ENCODE measurements around the gene KCNJ6.

Gene KCNJ6, protein sequence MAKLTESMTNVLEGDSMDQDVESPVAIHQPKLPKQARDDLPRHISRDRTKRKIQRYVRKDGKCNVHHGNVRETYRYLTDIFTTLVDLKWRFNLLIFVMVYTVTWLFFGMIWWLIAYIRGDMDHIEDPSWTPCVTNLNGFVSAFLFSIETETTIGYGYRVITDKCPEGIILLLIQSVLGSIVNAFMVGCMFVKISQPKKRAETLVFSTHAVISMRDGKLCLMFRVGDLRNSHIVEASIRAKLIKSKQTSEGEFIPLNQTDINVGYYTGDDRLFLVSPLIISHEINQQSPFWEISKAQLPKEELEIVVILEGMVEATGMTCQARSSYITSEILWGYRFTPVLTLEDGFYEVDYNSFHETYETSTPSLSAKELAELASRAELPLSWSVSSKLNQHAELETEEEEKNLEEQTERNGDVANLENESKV

DNA sequence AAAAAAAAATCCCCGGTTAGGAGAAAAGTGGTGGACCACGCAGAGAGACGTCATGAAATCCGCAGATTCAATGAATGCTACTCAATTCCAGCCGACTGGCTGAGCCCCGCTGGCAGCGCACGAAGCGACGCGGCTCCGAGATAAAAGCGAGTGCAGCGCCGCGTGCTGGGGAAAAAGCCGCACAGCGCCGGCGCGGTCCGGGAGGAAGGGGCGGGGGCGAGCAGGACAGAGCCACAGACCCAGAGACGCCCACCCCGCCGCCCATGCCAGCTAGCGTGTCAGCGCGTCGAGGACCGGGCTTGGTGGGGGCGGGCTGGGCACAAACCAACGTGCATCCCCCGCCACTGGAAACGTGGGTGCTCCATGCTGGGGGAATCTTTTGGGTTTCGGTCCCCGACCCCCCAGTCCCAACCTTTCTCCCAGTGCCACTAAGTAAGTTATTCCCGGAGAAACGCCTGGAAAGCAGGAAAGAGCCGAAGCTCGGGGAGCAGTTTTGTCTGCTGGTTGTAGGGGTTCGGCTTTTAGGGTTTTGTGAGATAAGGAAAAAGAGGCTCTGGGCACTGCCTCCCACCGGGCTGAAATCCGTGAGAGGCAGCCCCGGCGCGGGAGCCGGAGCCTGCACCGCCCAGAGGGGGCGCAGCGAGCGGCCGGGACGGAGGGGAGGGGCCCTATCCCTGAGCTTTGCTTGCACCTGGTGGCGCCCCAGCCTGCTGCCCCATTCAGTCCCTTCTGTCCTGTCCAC, at the start of gene KCNJ6:
TSS of gene KCNJ6 (minus strand) at position 148 of the 742 bp plus-strand sequence. CDS start 75,775 bp downstream, outside the sequence.
- Histone ChIP-seq H3K79me2 (ENCODE audit: low read length) (no peaks in the 10 kb centered on the region), H4K20me1 (ENCODE audit: insufficient read depth, low read length) (no peaks in the 10 kb centered on the region), H3K27ac (ENCODE audit: low read length) (no peak within 1 kb of the TSS), H3K9ac (ENCODE audit: low read length) (no peak within 1 kb of the TSS), H3K36me3 (replicated peaks; ENCODE audit: low read depth, low read length) (no peaks in the 10 kb centered on the region), H3K4me2 (ENCODE audit: low read length) (no peak within 1 kb of the TSS), H3K4me1 (ENCODE audit: low read length) (no peaks in the 10 kb centered on the region), H2AFZ (ENCODE audit: low read depth, low read length) (no peak within 1 kb of the TSS), H3K27me3 (ENCODE audit: low read depth, low read length) (no peaks in the 10 kb centered on the region), H3K4me3 (ENCODE audit: low read length) (no peak within 1 kb of the TSS), H3K9me3 (ENCODE audit: insufficient read depth, low read length) (no peaks in the 10 kb centered on the region)
- TF ChIP-seq, protein P1, sequence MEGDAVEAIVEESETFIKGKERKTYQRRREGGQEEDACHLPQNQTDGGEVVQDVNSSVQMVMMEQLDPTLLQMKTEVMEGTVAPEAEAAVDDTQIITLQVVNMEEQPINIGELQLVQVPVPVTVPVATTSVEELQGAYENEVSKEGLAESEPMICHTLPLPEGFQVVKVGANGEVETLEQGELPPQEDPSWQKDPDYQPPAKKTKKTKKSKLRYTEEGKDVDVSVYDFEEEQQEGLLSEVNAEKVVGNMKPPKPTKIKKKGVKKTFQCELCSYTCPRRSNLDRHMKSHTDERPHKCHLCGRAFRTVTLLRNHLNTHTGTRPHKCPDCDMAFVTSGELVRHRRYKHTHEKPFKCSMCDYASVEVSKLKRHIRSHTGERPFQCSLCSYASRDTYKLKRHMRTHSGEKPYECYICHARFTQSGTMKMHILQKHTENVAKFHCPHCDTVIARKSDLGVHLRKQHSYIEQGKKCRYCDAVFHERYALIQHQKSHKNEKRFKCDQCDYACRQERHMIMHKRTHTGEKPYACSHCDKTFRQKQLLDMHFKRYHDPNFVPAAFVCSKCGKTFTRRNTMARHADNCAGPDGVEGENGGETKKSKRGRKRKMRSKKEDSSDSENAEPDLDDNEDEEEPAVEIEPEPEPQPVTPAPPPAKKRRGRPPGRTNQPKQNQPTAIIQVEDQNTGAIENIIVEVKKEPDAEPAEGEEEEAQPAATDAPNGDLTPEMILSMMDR (IDR thresholded peaks at IDR 0.05; ENCODE audit: low read depth, low read length), result no peak
- no peak for TF ChIP-seq EZH2phosphoT487 (IDR thresholded peaks at IDR 0.05; ENCODE audit: low read depth)

DNA sequence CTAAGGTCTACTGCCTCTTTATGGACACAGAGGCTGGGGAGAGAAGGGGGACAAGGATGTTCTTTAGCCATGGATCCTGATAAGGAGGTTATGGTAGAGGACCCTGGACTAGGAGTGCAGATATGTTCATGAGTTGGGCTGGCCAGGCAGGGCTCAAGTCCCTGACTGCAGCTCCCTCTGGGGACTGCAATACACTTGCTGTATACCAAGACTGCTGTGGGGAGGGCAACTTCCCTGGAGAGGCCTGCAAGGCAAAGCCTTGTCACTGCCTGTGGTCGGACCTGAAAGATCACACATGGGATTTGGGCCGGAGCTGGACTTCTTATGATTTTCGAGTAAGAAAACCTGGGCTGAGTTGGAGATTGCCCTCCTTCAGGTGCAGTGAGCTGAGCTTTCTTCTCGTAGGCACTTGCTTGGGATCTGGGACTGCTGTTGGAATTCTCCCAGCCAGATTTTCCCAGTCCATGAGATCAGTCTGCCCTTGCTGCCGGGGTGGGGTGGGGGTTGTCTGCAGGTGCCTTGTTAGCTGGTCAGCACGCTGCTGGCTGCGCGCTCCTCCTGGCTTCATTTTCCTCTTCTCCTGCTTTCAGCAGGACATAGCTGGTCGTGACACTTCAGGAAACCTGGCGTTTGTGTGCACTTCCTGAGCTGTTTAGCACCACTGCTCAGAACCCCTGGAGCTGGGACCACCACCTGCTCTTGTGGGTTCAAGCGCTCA, 49.0 kb upstream of the KCNJ6 start:
- H3K9me3 ChIP-seq (ENCODE audit: insufficient read depth, low read length), result no peaks in the 10 kb centered on the region
- no peaks in the 10 kb centered on the region for H4K20me1 ChIP-seq (ENCODE audit: insufficient read depth, low read length)
- no peak overlapping the region for H3K4me3 ChIP-seq (ENCODE audit: low read length)
- no peaks in the 10 kb centered on the region for H3K36me3 ChIP-seq (replicated peaks; ENCODE audit: low read depth, low read length)
- H3K79me2 ChIP-seq (ENCODE audit: low read length), result no peaks in the 10 kb centered on the region
- no peaks in the 10 kb centered on the region for H3K4me1 ChIP-seq (ENCODE audit: low read length)
- H3K27ac ChIP-seq (ENCODE audit: low read length), result no peak overlapping the region
- H3K9ac ChIP-seq (ENCODE audit: low read length), result no peak overlapping the region
- H2AFZ ChIP-seq (ENCODE audit: low read depth, low read length), result no peak overlapping the region
- no peak for TF ChIP-seq EZH2phosphoT487 (IDR thresholded peaks at IDR 0.05; ENCODE audit: low read depth)
- TF ChIP-seq, protein P1 (IDR thresholded peaks at IDR 0.05; ENCODE audit: low read depth, low read length), result no peak
- H3K27me3 ChIP-seq (ENCODE audit: low read depth, low read length), result no peaks in the 10 kb centered on the region
- no peak overlapping the region for H3K4me2 ChIP-seq (ENCODE audit: low read length)

DNA sequence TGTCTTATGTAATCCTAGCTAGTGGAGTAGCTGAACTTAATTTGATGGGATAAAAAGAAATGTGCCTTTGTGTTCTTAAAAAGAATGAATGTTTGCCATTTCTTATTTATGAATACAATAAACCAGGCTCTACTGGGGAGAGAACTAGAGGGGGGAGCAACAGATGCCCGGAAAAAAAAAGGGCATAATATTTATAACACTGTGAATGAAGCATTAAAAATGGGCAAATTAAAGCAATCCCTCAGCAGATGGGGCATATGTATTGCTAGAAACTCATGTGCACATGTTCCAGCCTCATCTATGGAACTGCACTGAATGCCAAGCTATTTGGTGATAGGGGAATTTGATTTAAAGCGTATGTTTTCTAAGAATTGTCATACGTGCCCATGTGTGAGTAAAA, 42.3 kb upstream of the KCNJ6 start:
- no peaks in the 10 kb centered on the region for H3K27me3 ChIP-seq (ENCODE audit: low read depth, low read length)
- TF ChIP-seq, protein P1 (IDR thresholded peaks at IDR 0.05; ENCODE audit: low read depth, low read length), result no peak
- no peak for TF ChIP-seq EZH2phosphoT487 (IDR thresholded peaks at IDR 0.05; ENCODE audit: low read depth)
- no peaks in the 10 kb centered on the region for H3K9me3 ChIP-seq (ENCODE audit: insufficient read depth, low read length)
- H3K9ac ChIP-seq (ENCODE audit: low read length), result no peak overlapping the region
- no peaks in the 10 kb centered on the region for H3K36me3 ChIP-seq (replicated peaks; ENCODE audit: low read depth, low read length)
- H3K79me2 ChIP-seq (ENCODE audit: low read length), result no peaks in the 10 kb centered on the region
- H3K27ac ChIP-seq (ENCODE audit: low read length), result no peak overlapping the region
- no peak overlapping the region for H3K4me2 ChIP-seq (ENCODE audit: low read length)
- no peak overlapping the region for H2AFZ ChIP-seq (ENCODE audit: low read depth, low read length)
- no peaks in the 10 kb centered on the region for H4K20me1 ChIP-seq (ENCODE audit: insufficient read depth, low read length)
- no peaks in the 10 kb centered on the region for H3K4me1 ChIP-seq (ENCODE audit: low read length)
- H3K4me3 ChIP-seq (ENCODE audit: low read length), result no peak overlapping the region

DNA sequence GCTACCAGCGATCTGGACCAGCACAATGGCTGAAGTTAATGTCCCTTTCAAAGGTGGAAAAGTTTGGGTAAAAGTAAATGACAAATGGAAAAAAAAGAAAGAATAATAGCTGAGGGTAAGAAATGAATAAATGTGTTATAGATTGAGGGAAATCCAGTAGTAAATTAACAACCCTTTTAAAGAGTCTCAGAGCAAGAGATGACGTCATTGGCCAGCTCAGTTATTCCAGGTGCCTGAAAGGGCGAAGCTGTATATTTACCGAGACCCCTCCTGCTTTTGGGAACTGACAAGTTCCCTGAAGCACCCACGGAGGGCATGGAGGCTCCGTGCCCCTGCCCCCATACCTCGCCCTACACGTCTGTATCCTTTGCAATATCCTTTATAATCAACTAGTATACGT, 40.5 kb upstream of the KCNJ6 start:
- no peak for TF ChIP-seq EZH2phosphoT487 (IDR thresholded peaks at IDR 0.05; ENCODE audit: low read depth)
- TF ChIP-seq, protein P1 (IDR thresholded peaks at IDR 0.05; ENCODE audit: low read depth, low read length), result no peak
- H3K79me2 ChIP-seq (ENCODE audit: low read length), result no peaks in the 10 kb centered on the region
- no peak overlapping the region for H3K9ac ChIP-seq (ENCODE audit: low read length)
- H3K4me1 ChIP-seq (ENCODE audit: low read length), result no peaks in the 10 kb centered on the region
- no peak overlapping the region for H3K4me2 ChIP-seq (ENCODE audit: low read length)
- no peaks in the 10 kb centered on the region for H3K36me3 ChIP-seq (replicated peaks; ENCODE audit: low read depth, low read length)
- H3K4me3 ChIP-seq (ENCODE audit: low read length), result no peak overlapping the region
- H3K27me3 ChIP-seq (ENCODE audit: low read depth, low read length), result no peaks in the 10 kb centered on the region
- no peaks in the 10 kb centered on the region for H4K20me1 ChIP-seq (ENCODE audit: insufficient read depth, low read length)
- no peak overlapping the region for H3K27ac ChIP-seq (ENCODE audit: low read length)
- H2AFZ ChIP-seq (ENCODE audit: low read depth, low read length), result no peak overlapping the region
- H3K9me3 ChIP-seq (ENCODE audit: insufficient read depth, low read length), result no peaks in the 10 kb centered on the region
